Measurements from ENCODE around the gene TRPM3.

GRCh38 chr9:70673844-70674243, 447.6 kb downstream of the TRPM3 start:
- no peak for TF ChIP-seq CTCF (IDR thresholded peaks at IDR 0.05)
- no peak for TF ChIP-seq EP300 (IDR thresholded peaks at IDR 0.05)
- TF ChIP-seq POLR2A (IDR thresholded peaks at IDR 0.05), result no peak
- TF ChIP-seq POLR2AphosphoS5 (IDR thresholded peaks at IDR 0.05), result no peak
